Gastrocnemius medialis (tissue), 4 donors: ENCODE measurements around the gene SPATA46. TPM values are rescaled to one million over a fixed set of nuclear protein-coding genes. Genes with fewer than 3 reads are reported as not detected.

ENCODE experiments used
- ATAC-seq, 2 donors: fragments of 150-250 bp; one replicate each; pipeline ENCODE4 v1.9.1; 2016
- DNase-seq, 2 donors: peaks; one replicate each; pipeline ENCODE4 v3.0.0-alpha.2; 2019
- H3K27ac ChIP-seq, 4 donors: fragments of 200-600 bp; sonication (generic); 1 replicate in 1 of 4; 2 replicates in 3 of 4; pipeline ENCODE4 v1.5.1; 2016 to 2018; ENCODE audit warnings: mild to moderate bottlenecking in 2 of 4, moderate library complexity in 1 of 4
- H3K27me3 ChIP-seq, 3 donors: fragments of 200-600 bp; sonication (generic) in 2 of 3; 1 replicate in 1 of 3; 2 replicates in 2 of 3; pipeline versions ENCODE4 v1.5.1 to v1.6.0; 2016 to 2019; ENCODE audit warnings: mild to moderate bottlenecking in 1 of 3, moderate library complexity in 1 of 3
- H3K36me3 ChIP-seq, 2 donors: fragments of 200-600 bp; sonication (generic) in 1 of 2; one replicate each; pipeline ENCODE4 v1.5.1; 2017 to 2018
- H3K4me1 ChIP-seq, 2 donors: fragments of 200-600 bp; sonication (generic) in 1 of 2; one replicate each; pipeline ENCODE4 v1.5.1; 2016 to 2017; ENCODE audit warnings: mild to moderate bottlenecking in 2 of 2
- H3K4me3 ChIP-seq, 4 donors: fragments of 200-600 bp; sonication (generic) in 3 of 4; 1 replicate in 1 of 4; 2 replicates in 3 of 4; pipeline ENCODE4 v1.5.1; 2016 to 2019; ENCODE audit warnings: mild to moderate bottlenecking in 2 of 4
- H3K9me3 ChIP-seq, 3 donors: fragments of 200-600 bp; sonication (generic) in 2 of 3; 1 replicate in 1 of 3; 2 replicates in 2 of 3; pipeline ENCODE4 v1.5.1; 2016 to 2019
- CTCF ChIP-seq, 5 experiments: fragments of 450-650 bp in 3 of 5; fragments of 200-600 bp in 2 of 5; sonication (generic) in 2 of 5; IDR thresholded peaks in 4 of 5; conservative IDR thresholded peaks in 1 of 5; 1 replicate in 4 of 5; 2 replicates in 1 of 5; pipeline ENCODE4 v1.5.1; 2016 to 2019; ENCODE audit warnings: antibody characterized with exemption in 5 of 5, mild to moderate bottlenecking in 3 of 5, moderate library complexity in 3 of 5
- POLR2A ChIP-seq, 2 donors: fragments of 450-650 bp; IDR thresholded peaks; one replicate each; pipeline ENCODE4 v1.6.1; 2017; ENCODE audit warnings: antibody characterized with exemption in 2 of 2, mild to moderate bottlenecking in 2 of 2, moderate library complexity in 2 of 2
- in situ Hi-C, 4 donors: fragments of 200-750 bp; cut with MboI; loops; one replicate each; pipeline versions ENCODE4 v1.15.0 to v1.8.0; 2017; ENCODE audit warnings: low sequenced_read_pairs in 4 of 4
- intact Hi-C: fragments of 100-400 bp; cut with DNase I; formaldehyde crosslinking; loops from one replicate; pipeline ENCODE4 v1.15.1; 2023; ENCODE audit warnings: low total_unique reads
- microRNA counts, 2 donors: library from miRNA; unstranded; fragments of <30 nt; microRNA quantifications; one replicate each; lab custom pipeline; 2016
- microRNA-seq, 2 donors: library from miRNA; unstranded; fragments of <30 nt; microRNA quantifications; one replicate each; pipeline ENCODE4, GENCODE V29; 2016; ENCODE audit warnings: borderline replicate concordance in 2 of 2
- total RNA-seq, 4 donors: library from RNA; depleted of rRNA; stranded (reverse); fragments of >200 nt; gene quantifications; one replicate each; pipeline versions ENCODE4 v1.1.0 to v1.2.3, GENCODE V29; 2016

The SPATA46 gene
- total RNA-seq, 4 donors from 2014 or later: 1.7 TPM; not detected in 3

GRCh38 chr1:162326559-162326958 lies 50.1 kb downstream of the SPATA46 start:
- H3K27me3 ChIP-seq: no peaks in the 10 kb centered on the region
- no peak for TF ChIP-seq POLR2A (IDR thresholded peaks at IDR 0.05)
- no peak for TF ChIP-seq CTCF (IDR thresholded peaks at IDR 0.05 in 4 of 5, conservative IDR thresholded peaks at IDR 0.05 in 1 of 5)
- no peak overlapping the region for H3K4me3 ChIP-seq
- ATAC-seq (no peak), DNase-seq (no peak)
- intact Hi-C loops (no loop called here), in situ Hi-C loops (no loop called here)
- no peaks in the 10 kb centered on the region for H3K9me3 ChIP-seq
- no peak overlapping the region for H3K27ac ChIP-seq
- H3K4me1 ChIP-seq: no peaks in the 10 kb centered on the region
- no peaks in the 10 kb centered on the region for H3K36me3 ChIP-seq

- ATAC-seq (no peak), DNase-seq (no peak)
- Histone ChIP-seq H3K27me3 (no peaks in the 10 kb centered on the region), H3K27ac (no peak overlapping the region), H3K9me3 (no peaks in the 10 kb centered on the region), H3K4me3 (no peak overlapping the region), H3K4me1 (no peaks in the 10 kb centered on the region), H3K36me3 (no peaks in the 10 kb centered on the region)
- no peak for TF ChIP-seq CTCF (IDR thresholded peaks at IDR 0.05 in 4 of 5, conservative IDR thresholded peaks at IDR 0.05 in 1 of 5)
- no peak for TF ChIP-seq POLR2A (IDR thresholded peaks at IDR 0.05)
- intact Hi-C loops: no loop called here
- in situ Hi-C loops: no loop called here
Observed at GRCh38 chr1:162324396-162324795, 52.3 kb downstream of the SPATA46 start.

MicroRNAs within 50 kb of the gene (microRNA counts, 767-probe panel; counts per million panel counts)
- 356 to 448 counts per million in 2 donors for microRNA hsa-miR-556-3p (lab: Ali Mortazavi, UCI)
- 356 to 448 counts per million in 2 donors for microRNA hsa-miR-556-5p (lab: Ali Mortazavi, UCI)

Small RNAs within 50 kb of the gene (microRNA-seq; reads per million reads assigned to microRNA genes)
- gene MIR556: 0 reads per million in 2 donors

Other genes starting within 250 kb of the SPATA46 start
- under 1 TPM; 0.36 to 0.95 (median 0.60) TPM for gene C1orf226, start 4.9 kb upstream of the SPATA46 start, total RNA-seq
- gene SH2D1B, start 35.3 kb upstream of the SPATA46 start, total RNA-seq: 10 to 100 TPM in 1 of 4 donors, 1 to 10 TPM in 3; 2.1 to 34.2 (median 4.1) TPM
- 10 to 100 TPM; 60.2 to 91.0 (median 79.7) TPM for gene UHMK1, start 121.0 kb upstream of the SPATA46 start, total RNA-seq
- gene UAP1, start 184.9 kb upstream of the SPATA46 start, total RNA-seq: 10 to 100 TPM; 29.2 to 57.3 (median 43.2) TPM